SK-N-MC (cell line): Measurements from ENCODE around the gene IFNA21.

ENCODE experiments used
- EZH2 ChIP-seq: fragments of 200-600 bp; sonication (generic); IDR thresholded peaks from one replicate; pipeline ENCODE4 v1.6.1; 2017; ENCODE audit warnings: antibody characterized with exemption
- FOXP2 ChIP-seq: optimal IDR thresholded peaks from 2 replicates; pipeline ENCODE3; 2011; ENCODE audit warnings: mild to moderate bottlenecking, moderate library complexity; ENCODE audit not compliant: insufficient read depth; ENCODE audit errors: extremely low read length, control extremely low read depth
- POLR2AphosphoS5 ChIP-seq: IDR thresholded peaks from 2 replicates; pipeline ENCODE4 v1.6.1; 2012; ENCODE audit warnings: mild to moderate bottlenecking, low read depth, low read length, borderline replicate concordance

- TF ChIP-seq EZH2, result no peak
- no peak for TF ChIP-seq POLR2AphosphoS5
- TF ChIP-seq FOXP2, result no peak
These were observed 44.7 kb downstream of the IFNA21 start for GRCh38 chr9:21121595-21122251.
